ENCODE measurements around the gene PARP1.
A peak's percentile ranks its signal among the peaks of the same experiment; 100 is the strongest.
"Not testable (repeated sequence)": the region's sequence is repeated elsewhere in the genome, so short reads cannot be mapped to it uniquely, and the experiment has no call there.

Gene PARP1

DNA sequence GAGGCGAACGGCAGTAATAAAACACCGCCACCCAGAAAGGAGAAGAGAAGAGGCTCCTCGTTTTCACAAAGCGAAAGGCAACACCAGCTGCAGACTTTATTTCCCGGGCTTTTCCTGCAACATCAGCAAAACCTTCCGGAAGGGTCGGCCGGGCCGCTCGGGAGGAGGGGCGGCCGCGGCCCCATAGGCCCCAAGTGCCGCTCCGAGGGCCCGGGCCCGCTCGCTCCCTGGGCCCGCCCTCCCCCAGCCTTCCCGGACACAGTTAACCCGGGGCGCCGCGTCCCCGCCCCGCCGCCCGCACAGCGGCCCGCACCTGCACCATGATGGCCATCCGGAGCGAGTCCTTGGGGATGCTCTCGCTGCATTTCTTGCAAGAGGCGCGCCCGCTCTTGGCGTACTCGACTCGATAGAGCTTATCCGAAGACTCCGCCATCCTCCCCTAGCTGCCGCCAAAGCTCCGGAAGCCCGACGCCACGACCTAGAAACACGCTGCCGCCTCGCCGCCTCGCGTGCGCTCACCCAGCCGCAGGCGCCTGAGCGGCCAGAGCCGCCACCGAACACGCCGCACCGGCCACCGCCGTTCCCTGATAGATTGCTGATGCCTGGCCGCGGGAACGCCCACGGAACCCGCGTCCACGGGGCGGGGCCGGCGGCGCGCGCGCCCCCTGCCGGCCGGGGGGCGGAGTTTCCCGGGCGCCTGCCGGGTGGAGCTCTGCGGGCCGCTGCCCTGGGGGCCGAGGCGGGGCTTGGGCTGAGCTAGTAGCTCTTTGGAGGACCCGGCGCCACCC is at the start of gene PARP1:
PARP1 (minus strand) TSS at position 597 of the 788 bp plus-strand sequence; CDS start at position 433, 164 bp downstream.
- DNase-seq, result peak; percentile 56

DNA sequence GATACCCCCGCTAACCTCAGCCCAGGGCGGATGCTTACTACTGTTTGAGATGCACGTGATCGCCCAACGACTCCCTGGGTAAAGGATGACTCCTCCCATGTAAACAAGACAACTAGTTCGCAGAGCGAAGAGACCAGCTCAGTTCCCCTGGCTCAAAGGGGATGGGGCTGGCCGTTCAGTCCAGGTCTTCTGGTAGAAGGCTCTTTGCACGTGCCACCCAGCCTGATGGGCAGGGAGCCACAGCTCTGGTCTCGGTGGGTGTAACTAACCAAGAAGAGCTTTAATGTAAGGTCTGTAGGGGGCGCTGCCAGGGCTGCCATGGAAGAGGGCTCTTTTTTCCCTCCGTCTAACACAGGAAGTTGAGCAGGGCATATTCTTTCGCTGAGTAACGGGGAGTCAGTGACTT is 49.4 kb upstream of the PARP1 start:
- no peak for DNase-seq

DNA sequence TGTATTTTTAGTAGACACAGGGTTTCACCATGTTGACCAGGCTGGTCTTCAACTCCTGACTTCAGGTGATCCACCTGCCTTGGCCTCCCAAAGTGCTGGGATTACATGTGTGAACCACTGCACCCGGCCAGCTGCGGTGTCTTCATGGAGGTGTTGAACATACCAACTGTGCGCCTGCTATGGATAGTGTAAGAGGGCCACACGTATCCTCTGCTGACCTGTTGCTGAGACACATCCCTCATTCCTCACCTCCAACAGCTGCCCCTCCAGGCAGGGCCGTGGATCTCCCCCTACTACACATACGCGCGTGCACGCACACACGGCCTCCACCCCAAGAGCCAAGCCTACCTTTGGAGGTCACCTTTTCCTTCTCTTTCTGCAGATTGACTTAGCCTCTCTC is 48.0 kb upstream of the PARP1 start:
- no peak for DNase-seq

DNA sequence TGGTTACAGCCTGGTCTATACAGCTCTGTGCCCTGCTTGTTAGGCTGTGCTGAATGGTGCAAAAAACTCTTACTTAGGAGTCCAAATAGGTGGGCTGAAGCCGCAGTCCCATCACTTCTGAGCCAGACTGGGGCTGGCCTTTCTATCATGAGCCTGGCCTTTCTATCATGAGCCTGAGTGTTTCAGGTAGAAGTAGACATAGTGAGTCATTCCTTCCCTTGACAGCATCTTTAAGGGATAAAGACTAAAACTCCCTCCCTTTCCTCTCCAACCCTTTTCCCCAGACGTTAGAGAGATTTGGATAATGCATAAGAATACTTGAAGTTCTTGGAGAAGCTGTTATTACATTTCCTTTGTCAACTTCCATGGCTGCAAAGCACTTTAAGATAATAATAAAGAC is 46.5 kb upstream of the PARP1 start:
- DNase-seq, result no peak

DNA sequence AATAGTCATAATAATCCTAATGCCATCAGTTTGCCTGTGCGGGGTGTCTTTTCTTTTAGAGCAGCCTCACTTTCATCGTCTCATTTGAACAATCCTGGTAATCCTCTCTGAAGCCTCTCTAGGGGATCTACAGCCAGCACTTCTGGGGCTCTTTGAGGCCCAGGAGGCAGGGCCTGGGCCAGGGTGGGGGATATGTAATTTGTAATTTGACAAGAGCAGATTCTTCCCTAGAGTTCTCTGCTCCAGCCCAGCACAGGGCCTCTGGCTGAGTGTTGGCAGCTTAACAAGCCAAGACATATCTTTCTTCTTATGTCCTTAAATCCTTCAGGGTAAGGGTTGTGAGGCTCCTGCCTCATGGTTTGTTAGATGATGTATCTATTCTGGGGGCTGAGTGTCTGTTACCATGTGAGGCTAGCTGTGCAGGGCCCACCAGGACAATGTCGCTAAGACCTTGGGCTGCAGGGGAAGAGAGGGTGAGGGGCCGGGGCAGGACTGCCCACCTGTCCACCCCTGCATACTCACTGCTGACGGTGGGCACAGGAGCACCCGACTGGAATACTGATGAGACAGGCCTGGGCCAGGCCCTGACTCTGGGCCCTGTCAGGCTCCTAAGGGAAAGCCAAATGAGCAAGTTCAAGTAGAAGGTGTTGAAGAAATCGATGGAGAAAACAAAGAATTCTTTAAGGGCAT is 45.3 kb upstream of the PARP1 start:
- DNase-seq, result no peak

DNA sequence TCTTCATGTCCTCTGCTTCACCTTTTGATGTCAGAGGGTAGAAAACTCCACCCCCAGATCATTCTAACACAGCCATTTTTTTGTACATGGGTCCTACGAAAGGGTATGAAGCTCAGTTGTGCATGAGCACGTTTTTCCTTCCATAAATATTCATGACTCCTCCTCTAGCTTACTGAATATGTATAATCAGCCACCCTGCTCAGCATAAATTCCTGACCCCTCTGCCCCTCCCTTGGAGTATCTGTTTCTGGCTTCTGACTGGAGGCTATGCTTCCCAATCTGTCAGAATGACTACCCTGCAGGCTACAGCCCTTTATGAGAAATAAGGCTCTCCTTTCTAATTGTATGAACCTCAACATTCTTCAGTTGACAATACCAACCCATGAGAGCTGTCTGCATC is 42.8 kb upstream of the PARP1 start:
- no peak for DNase-seq

DNA sequence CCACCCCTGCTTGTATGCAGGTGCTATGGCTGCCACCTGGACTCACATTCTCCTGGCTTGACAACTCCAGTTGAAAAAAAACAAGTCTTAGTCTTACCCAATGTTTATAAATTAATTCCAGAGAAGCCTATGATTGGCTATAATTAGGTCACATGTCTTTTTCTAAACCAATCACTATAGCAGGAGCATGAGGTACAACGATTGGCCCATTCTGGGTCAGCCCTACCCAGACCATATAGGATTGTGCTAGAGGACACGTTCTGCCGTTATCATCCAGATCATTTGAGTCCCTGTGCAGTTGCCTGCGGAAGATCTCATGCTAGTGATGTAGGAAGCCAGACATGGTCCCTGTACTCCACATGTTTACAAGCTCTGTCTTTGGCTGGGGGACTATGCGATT is 41.9 kb upstream of the PARP1 start:
- no peak for DNase-seq

DNA sequence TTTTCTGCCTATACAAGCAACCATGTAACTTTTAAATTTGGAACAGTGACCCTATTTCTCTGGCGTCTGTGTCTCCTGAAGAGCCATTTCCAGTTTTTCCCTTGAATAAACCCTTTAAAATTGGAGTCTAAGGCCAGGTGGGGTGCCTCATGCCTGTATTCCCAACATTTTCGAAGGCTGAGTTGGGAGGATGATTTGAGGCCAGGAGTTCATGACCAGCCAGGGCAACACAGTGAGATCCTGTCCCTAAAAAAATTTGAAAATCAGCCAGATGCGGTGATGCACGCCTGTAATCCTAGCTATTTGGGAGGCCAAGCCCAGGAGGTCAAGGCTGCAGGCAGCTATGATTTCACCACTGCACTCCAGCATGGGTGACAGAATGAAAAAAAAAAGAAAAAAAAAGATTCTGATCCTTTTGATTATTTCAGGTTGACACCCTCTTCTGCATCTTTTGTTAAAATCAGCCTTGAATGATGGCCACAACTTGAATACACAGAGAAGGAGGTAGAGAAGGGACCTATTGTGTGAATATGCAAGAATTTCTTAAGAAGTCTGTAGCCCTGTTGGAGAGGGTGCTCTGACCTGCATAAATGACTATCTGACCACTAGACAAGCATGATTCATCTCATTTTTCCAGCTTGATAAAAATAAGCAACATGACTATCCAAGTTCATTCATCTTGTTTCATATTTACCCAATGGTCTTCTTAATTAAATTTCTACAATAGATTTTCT is 40.2 kb upstream of the PARP1 start:
- DNase-seq, result no peak

DNA sequence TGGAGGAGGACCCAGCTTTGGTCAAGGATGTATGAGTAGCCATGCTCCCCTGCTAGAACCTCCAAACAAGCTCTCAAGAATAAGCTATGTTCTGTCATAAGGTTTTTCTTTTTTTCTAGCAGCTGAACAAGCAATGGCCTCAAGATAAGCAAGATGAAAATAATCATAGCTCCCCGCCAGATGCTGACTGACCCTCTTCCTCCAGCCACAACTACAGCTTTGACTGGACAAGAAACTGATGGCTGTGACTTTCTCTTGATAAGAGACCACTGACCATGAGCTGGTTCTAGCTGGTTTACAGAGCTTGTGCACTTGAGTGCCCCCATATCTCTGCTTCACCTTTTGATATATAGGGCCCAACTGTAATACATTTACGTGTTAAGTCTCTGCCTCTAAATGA is 38.2 kb upstream of the PARP1 start:
- no peak for DNase-seq

DNA sequence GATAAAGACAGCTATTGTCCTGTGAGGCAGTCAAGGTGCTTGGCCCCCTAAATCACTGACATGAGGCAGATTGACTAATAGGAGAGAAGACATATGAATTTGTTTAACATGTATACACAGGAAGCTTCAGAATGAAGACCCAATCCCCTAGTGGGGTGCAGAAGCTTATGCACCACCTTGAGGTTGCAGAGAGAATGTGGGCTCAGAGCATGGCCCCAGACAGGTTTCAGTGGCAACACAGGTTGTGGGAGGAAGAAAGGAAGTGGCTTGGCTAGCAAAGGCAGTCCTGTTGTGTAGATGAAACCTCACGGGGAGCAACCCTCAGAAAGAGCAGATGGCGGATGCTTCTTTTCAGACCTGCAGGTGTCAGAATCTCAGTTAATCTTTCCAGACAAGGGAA is 37.0 kb upstream of the PARP1 start:
- no peak for DNase-seq

DNA sequence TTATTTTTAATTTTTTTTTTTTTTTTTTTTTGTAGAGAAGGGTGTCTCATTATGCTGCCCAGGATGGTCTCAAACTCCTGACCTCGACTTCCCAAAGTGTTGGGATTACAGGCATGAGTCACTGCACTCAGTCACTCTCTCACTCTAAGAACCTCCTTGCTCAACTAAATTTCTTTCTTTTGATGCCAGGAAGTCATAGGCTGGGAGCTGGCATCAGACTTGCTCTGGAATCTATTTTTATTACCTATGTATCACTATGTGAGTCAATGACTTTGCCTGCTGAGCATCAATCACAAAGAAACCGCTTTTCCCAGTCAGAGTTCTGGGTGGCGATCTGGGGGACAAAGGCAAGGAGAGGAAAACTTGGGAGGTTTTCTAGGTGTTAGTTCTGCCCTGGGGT is 35.5 kb upstream of the PARP1 start:
- no peak for DNase-seq

DNA sequence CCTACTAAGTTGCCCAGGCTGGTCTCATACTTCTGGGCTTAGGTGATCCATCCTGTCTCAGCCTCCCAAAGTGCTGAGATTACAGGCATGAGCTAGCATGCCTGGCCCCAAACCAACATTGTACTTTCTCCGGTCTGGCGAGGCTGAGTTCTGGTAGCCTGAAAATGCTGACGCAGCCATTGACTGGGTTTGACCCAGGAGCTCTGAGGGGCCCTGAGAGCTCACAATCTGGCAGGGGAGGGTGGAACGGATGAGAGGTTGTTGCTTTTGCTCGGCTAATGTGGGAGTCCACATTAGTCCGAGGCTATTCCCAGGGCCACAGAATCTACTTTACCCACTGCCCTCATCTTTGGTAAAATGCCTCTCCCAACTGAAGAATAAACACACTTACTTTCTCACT is 35.1 kb upstream of the PARP1 start:
- DNase-seq, result no peak

DNA sequence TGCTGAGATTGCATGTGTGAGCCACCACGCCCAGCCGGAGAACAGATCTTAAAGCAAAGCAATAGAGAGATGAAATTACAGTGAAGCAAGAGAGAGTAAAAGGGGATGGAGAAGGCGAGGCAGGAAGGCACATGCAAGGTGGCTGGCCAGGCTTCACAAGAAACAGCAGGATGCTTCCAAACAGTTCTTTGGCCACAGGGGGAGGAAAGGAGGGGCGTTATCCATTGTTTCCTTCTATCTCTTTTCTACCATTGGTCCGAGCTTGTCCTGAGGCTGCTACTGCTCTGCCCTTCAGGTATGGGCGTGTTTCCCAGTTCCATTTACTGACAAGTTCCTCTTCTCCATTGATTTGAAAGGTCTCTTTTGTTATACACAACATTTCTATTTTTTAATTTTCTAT is 33.7 kb upstream of the PARP1 start:
- DNase-seq, result no peak

DNA sequence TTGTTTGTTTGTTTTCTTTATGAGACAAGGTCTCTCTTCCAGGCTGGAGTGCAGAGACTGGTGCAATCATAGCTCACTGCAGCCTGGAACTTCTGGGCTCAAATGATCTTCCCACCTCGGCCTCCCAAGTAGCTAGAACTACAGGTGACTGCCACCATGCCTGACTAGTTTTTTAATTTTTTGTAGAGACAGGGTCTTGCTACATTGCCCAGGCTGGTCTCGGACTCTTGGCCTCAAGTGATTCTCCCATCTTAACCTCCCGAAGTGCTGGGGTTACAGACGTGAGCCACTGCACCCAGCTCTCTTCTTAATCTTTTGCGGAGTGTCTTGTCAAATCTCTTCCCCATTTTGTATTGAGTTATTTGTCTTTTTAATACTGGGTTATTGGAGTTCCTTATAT is 32.6 kb upstream of the PARP1 start:
- no peak for DNase-seq

DNA sequence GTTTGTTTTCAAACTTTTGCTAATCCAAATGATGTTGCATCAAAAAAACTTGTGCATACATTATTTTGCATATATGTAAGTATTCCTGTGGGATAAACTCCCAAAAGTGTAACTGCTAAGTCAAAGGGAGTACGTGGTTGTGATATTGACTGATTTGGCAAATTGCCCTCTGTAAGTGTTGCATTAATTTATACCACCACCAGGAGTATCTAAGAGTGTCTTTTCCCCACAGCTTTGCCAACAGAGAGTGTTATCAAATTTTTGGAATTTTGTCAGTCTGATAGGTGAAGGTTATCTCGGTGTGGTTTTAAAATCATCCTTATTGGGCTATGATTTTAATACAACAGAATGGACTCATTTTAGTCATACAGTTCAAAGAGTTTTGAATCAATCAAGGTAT is 30.1 kb upstream of the PARP1 start:
- DNase-seq, result no peak

DNA sequence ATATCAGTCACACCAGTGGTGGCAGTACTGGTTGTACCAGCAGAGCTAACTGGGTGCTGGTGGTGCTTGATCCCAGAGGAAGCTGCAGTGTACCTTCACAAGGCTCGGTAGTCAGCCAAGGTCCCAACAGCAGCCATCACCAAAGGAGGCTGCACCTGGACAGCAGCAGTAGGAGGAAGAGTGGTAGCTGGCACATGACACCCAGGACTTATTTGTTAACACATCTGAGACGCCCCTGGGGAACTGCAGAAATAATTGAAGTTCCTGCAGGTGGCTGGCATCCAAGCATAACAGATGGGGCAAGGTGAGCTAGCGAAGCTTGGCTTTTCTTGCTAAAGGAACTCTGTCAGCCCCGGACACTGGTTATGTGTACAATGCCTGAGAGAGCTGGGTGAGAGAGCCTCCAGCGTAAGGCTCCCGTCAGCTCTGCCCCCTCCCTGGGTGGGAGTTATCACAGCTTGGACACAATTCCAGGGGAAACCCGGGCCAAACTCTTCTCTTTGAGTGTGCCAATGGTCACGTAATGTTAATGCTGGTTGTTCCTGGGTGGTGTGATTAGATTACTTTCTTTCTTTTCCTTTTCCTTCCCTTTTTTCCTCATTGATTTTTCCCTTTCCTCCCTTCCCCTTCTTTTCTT is 29.1 kb upstream of the PARP1 start:
- DNase-seq, result no peak

DNA sequence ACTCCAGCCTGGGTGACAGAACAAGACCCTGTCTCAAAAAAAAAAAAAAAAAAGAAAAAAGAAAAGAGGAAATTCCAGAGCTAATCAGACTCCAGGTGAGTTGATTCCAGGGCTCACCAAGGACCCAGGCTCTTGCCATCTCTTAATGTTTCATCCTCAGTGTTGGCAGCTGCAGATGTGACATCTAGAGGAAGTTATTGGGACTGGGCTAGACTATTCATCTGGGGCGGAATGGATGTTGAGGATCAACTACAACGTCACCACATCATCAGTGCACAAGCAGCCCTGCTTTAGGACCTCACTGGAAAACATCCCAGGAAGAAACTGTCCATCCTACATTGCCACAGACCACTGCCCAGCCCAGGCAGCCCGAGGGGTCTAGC is 28.6 kb upstream of the PARP1 start:
- DNase-seq, result no peak

DNA sequence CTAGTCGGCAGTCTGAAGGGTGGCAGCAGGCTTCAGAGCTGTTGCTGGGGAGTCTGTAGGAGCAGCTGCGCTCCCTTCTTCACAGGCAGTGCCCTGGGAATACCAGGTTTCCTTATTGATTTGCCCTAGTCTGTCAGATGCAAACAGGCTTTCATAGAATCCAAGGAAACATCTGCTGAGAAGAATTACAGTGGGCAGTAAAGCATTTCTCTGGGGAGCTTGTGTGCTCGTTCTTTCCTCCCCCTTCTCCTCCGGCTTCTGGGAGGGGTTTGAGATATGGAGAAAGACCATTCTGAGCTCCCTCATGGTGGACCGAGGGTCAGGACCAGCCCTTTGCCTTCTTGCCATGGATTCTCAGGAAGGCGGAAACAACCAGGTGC is 25.4 kb upstream of the PARP1 start:
- DNase-seq, result no peak

DNA sequence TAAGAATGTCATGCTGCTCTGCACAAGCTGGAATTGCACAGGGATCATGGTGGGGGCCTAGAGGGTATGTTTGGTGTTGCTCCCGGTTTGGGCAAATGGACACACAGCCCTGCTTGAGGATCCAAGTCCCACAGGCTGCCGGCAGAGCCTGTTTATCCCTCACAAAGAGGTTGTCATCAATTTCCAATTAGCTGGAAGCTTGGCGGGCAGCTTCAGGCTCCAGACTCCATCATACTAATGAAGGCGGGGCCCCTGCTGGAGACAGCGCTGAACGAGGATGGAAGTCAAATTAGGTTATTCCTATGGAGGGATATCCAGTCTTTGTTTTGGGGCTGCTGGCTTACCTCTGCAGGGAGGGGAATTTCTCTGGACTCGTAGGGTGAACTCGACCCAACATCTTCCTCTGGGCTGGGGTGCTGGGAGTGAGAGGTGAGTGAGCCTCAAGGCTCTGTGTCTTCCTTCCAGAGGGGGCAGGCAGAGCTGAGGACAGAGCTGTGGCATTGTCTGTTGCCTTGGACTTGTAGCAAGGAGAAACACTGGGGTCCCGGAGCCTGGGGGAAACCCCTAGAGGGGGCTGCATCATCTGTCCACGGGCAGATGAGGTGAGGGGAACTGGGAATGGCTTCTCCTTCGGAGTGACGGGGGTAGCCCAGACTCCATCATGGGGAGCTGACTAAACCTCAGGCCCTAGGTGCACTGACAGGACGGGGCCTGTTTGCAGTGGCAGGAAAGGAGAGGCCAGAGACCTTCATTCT is 24.9 kb upstream of the PARP1 start:
- DNase-seq, result no peak

DNA sequence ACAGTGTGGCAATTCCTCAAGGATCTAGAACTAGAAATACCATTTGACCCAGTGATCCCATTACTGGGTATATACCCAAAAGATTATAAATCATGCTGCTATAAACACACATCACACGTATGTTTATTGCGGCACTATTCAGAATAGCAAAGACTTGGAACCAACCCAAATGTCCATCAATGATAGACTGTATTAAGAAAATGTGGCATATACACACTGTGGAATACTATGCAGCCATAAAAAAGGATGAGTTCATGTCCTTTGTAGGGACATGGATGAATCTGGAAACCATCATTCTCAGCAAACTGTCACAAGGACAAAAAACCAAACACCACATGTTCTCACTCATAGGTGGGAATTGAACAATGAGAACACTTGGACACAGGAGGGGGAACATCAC is 24.0 kb upstream of the PARP1 start:
- DNase-seq, result not testable (repeated sequence)

DNA sequence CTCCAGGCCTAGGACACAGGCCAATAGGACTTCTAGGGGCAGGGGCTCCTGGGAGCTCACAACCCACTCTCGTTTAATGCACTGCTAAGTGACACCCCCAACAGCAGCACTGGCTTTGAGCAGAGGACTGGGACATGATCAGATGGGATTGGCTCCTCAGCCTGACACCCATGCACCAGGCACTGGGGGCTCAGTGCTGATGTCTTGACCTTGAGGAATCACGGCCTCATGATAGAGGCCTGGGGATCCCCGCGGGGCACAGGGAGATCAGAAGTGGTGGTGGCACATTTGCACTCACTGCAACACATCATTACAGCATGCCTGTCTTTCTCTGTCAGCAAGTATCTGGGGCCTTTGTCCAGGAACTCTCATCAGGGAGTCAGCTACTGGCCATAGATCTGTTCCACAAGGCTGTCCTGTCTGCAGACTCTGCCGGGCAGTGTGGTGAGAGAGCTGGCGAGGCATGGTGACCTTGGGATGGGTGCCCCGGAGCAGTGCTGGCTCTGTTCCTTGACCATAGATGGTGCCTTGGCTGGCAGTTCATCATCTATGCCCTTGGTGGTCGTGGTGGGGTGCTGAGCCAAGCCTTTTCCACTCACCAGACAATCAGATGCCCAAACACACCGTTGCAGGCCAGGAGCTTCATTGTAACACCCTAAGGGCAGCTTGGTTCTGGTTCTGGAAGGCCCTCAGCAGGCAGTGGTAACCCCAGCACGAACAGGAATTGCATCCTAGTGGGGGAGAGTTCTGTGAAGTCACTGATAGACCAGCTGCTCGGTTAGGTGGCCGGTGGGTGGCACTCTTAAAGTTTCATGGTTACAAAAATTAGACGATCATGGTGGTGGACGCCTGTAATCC is 22.2 kb upstream of the PARP1 start:
- no peak for DNase-seq

All from GF-D8 (cell line).